Suppressor macrophage treated with lipopolysaccharide for 4 hours (primary cell): Measurements from ENCODE around the gene SFTPA2.
"Not testable (repeated sequence)": the region's sequence is repeated elsewhere in the genome, so short reads cannot be mapped to it uniquely, and the experiment has no call there.

Experiments used
- DNase-seq: peaks from one replicate; pipeline ENCODE4 v3.0.0-alpha.2; 2020

The SFTPA2 gene

DNA sequence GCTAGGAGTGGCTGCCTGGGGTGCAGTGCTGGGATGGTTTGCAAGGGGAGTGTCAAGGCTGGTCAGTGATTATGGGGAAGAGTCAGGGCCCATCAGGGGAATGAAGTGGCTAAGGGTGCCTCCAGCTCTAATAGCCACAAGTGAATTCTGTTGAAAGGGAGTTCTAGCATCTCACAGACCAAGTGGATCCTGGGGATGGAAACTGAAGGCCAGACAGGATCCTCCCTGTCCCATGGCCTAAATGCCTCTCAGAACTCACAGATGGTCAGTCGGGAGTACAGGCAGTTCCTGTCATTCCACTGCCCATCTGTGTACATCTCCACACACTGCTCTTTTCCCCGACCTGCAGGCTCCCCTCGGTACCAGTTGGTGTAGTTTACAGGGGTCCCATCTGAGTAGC is 3.2 kb downstream of the SFTPA2 start:
- not testable (repeated sequence) for DNase-seq

- DNase-seq: no peak
Observed at GRCh38 chr10:79555354-79556309, 4.6 kb downstream of the SFTPA2 start.

DNA sequence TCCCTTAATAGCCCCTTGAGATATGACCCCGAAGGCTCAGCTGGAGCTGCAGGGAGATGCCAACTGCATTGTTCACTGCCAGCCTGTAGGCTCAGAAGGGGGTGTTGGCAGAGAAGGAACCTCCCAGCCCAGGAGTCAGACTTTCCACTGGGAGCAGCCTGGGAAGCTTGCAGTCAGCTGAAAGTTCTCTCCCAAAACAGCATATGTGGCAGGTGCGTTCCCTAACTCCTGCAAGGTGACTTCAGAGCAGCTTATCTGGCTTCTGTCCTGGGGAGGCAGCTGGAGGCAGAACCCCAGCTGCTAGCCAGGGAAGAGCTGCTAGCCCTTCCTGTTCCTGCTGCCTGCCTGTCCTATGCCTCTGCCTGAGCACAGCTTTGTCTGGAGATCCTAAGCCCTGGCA is 8.1 kb downstream of the SFTPA2 start:
- no peak for DNase-seq

GRCh38 chr10:79547973-79548372 is 12.2 kb downstream of the SFTPA2 start:
- DNase-seq: peak; percentile 4

DNA sequence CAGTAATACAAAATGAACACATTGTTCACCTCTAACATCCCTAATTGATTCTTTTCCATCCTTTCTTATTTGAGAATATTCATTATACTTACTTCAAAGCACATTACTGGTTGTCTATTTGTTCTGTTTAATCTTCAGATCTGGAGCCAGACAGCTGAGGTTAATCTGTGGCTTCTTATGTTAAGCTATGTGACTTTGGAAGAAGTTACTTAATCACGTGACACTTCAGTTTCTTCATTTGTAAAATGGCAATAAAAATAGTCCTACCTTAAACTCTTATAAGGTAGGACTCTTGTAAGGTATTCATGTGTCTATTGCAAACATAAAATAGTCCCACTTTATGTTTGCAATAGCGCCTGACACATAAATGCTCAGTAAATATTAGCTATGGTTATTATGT is 13.1 kb downstream of the SFTPA2 start:
- DNase-seq: not testable (repeated sequence)

- not testable (repeated sequence) for DNase-seq
Observed at GRCh38 chr10:79544926-79545659, 15.1 kb downstream of the SFTPA2 start.

DNA sequence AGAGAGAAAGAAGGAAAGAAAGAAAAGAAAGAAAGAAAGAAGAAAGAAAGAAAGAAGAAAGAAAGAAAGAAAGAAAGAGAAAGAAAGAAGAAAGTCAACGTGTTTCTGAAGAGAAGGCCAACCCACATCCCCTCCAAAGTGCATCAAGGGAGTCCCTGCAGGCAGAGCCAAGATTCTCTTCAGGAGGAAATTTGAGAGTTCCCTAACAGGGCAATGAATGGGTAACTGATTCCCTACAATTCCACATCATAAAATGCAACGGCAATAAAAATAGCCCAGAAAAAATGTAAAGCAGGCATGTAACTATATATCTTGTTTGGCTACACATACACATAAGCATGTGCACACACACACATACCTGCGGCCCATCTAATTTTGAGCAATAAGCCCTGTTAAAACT is 15.8 kb downstream of the SFTPA2 start:
- DNase-seq: not testable (repeated sequence)

- DNase-seq: peak; percentile 57
Observed at GRCh38 chr10:79542626-79543025, 17.6 kb downstream of the SFTPA2 start.

GRCh38 chr10:79540930-79541329 is 19.3 kb downstream of the SFTPA2 start:
- DNase-seq: not testable (repeated sequence)

GRCh38 chr10:79538311-79538710 is 21.9 kb downstream of the SFTPA2 start:
- not testable (repeated sequence) for DNase-seq

GRCh38 chr10:79533903-79534175 is 26.4 kb downstream of the SFTPA2 start:
- not testable (repeated sequence) for DNase-seq

- DNase-seq: peak; percentile 24
Observed at GRCh38 chr10:79533142-79533902, 26.9 kb downstream of the SFTPA2 start.

DNA sequence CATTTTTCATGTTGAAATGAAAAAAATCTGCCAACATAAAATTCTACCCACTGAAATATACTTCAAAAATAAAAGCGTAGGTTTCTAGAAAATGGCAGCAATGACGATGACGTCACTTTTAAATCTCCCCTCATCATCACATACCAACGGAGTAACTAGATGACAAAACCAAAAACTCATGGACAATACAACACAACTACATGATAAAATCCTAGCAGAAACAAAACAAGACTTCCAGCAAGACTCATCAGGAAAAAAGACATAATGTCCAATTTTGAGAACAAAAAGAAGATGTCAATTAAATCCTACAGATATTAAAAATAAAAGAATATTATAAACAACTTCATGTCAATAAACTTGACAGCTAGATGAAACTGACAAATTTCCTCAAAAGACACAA is 31.9 kb downstream of the SFTPA2 start:
- not testable (repeated sequence) for DNase-seq

DNA sequence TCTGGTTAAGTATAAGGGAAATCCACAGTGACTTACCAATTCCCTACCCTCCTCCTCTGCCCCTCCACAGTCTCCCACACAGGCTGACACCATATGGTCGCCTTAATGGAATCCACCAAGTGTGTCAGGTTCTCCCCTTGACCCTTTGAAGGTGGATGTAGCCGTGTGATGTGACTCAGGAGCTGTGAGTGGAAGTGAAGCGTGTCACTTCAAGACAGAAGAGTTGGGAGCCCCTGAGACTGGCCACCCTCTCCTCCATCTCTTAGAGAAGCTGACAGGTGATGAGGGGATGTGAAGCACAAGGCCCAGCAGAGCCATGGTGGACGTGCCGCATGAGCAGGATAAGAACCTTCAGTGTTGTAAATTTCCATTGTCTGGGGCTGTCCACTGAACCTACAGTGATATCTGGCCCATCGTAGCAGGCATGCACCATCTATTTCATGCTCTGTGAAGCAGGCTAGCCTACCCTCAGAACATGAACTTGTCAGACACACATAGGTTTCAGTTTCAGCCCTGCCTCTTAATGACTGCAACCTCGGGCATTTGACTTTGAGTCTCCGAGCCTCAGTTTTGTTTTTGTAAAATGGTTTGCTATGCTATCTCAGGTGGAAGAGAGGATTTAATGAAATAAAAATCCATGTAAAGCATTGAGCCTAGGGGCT is 35.0 kb downstream of the SFTPA2 start:
- not testable (repeated sequence) for DNase-seq

GRCh38 chr10:79523157-79523853 is 36.9 kb downstream of the SFTPA2 start:
- not testable (repeated sequence) for DNase-seq

GRCh38 chr10:79522464-79522863 is 37.7 kb downstream of the SFTPA2 start:
- not testable (repeated sequence) for DNase-seq

DNA sequence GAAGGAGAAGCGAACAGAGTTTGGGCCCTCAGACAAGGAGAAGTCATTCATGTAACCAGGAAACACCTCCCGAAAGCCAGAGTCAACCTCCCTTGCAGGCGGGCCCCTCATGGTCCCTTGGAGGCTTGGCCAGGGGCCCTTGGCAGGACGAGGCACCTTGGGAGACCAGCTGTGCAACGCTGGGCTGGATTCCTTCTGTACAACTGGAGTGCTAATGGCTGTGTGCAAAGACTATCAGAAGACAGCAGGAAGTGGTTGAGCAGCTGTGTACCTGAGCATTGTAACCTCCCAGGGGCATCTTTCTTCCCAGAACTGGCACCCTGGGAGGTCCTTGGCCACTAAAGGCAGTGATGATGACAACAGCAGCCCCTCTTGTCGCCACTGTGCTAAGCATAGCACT is 38.5 kb downstream of the SFTPA2 start:
- not testable (repeated sequence) for DNase-seq

DNA sequence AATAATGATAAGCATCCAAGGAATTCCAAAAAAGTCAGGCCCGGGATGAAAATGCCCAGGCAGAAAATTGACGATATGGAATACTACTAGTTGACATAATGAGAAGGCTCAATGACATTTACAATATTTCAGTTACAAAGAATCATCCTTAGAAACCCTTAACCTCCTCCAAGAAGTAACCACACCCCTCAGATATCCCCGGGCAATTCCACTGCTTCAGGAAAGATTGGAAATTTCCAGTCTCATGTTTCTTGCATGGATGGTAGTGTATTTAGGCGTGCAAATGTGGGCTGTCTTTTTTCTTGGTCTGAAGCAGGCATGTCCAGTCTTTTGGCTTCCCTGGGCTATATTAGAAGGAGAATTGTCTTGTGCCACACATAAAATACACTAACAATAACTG is 42.6 kb downstream of the SFTPA2 start:
- not testable (repeated sequence) for DNase-seq

- DNase-seq: not testable (repeated sequence)
Observed at GRCh38 chr10:79516532-79517205, 43.5 kb downstream of the SFTPA2 start.

DNA sequence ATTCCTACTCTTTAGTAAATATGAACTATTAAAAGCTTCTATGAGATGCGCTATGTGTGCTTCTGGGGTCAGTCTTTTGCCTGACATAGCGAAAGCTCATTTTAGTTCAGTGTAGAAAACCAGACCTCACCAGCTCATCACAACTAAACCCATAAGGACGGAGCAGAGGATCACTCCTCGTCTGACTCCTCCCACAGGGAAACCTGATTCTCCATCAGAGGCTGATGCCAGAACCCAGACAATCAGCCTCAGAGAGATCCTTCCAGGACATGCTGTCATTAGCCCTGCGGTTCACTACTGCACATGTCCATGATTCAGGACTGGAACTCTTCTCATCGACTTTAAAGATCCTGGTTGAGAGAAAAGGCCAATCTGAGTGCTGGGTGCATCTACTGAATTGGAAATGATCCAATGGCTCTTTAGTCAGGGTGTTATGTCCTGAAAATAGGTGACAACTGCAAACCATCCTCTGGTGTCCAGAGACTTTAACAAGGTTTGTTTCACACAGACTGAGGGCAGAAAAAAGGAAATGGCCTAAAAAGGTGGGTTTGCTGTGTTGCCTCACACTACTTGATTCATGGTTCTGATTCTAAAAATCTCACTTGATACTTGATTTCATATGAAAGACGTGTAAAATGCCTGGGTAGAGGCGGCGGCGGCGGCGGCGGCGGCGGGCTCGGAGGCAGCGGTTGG is 48.2 kb downstream of the SFTPA2 start, which contains the start of gene EIF5AL1:
Gene EIF5AL1 (plus strand): TSS at position 643 of the 693 bp plus-strand sequence. CDS start 117 bp downstream, outside the sequence.
- DNase-seq: not testable (repeated sequence)
